ENCODE measurements around the gene FAM227A.

DNA sequence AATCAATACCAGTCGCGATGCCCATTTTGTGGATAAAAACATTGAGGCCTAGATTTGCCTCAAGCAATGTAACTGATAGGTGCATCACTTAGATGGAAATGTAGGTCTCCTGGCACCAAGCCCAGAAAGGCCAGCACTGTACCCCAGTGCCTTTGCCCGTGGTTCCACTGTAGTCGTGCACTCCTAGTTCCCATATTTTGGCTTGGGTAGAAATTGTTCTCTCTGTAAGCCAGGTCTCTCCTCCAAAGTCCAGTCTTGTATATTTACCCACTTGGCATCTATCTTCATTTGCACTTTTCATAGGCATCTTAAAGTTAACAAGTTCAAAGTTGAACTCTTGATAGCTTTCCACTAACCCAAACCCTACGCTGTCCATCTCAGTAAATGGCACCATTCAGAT is 44.6 kb downstream of the FAM227A start:
- TF ChIP-seq, protein P1, sequence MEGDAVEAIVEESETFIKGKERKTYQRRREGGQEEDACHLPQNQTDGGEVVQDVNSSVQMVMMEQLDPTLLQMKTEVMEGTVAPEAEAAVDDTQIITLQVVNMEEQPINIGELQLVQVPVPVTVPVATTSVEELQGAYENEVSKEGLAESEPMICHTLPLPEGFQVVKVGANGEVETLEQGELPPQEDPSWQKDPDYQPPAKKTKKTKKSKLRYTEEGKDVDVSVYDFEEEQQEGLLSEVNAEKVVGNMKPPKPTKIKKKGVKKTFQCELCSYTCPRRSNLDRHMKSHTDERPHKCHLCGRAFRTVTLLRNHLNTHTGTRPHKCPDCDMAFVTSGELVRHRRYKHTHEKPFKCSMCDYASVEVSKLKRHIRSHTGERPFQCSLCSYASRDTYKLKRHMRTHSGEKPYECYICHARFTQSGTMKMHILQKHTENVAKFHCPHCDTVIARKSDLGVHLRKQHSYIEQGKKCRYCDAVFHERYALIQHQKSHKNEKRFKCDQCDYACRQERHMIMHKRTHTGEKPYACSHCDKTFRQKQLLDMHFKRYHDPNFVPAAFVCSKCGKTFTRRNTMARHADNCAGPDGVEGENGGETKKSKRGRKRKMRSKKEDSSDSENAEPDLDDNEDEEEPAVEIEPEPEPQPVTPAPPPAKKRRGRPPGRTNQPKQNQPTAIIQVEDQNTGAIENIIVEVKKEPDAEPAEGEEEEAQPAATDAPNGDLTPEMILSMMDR (IDR thresholded peaks at IDR 0.05) = no peak
- no peak for TF ChIP-seq POLR2A (IDR thresholded peaks at IDR 0.05)
